GM12872 (cell line): Measurements from ENCODE around the gene ZFYVE9.

ENCODE experiments used
- CTCF ChIP-seq: IDR thresholded peaks from 3 replicates; pipeline ENCODE4 v1.5.1; 2011; ENCODE audit warnings: low read depth, mild to moderate bottlenecking, low read length, moderate library complexity; ENCODE audit not compliant: insufficient read depth

Gene ZFYVE9

GRCh38 chr1:52321061-52321460 is 179.2 kb downstream of the ZFYVE9 start:
- no peak for TF ChIP-seq CTCF

DNA sequence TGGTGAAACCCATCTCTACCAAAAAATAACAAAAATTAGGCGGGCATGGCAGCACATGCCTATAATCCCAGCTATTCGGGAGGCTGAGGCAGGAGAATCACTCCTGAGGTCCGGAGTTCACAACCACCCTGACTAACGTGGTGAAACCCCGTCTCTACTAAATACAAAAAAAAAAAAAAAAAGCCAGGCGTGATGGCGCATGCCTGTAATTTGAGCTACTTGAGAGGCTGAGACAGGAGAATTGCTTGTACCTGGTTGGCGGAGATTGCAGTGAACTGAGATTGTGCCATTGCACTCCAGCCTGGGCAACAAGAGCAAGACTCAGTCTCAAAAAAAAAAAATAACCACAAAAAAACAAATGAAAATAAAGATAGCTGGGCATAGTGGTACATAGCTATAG is 181.8 kb downstream of the ZFYVE9 start:
- no peak for TF ChIP-seq CTCF

GRCh38 chr1:52325786-52326185 is 183.9 kb downstream of the ZFYVE9 start:
- TF ChIP-seq CTCF = no peak

DNA sequence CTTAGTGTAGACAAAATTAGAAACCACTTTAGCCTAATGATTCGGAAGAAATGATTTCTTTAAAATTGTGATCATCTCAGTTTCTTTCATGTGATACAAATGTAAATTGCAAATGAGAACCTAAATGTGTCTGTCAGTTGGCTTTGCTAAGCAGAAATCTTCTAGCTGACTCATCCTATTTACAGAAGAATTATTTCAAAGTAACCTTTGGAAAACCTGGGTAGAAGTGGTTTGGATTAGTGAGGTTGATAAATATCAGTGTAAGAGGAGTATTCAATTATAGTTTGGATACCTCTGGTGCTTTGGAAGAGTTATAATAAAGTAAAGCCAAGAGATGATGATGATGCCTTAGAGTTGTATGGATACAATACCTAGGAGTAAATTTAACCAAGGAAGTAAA is 186.7 kb downstream of the ZFYVE9 start:
- no peak for TF ChIP-seq CTCF

GRCh38 chr1:52332411-52332810 is 190.5 kb downstream of the ZFYVE9 start:
- no peak for TF ChIP-seq CTCF

DNA sequence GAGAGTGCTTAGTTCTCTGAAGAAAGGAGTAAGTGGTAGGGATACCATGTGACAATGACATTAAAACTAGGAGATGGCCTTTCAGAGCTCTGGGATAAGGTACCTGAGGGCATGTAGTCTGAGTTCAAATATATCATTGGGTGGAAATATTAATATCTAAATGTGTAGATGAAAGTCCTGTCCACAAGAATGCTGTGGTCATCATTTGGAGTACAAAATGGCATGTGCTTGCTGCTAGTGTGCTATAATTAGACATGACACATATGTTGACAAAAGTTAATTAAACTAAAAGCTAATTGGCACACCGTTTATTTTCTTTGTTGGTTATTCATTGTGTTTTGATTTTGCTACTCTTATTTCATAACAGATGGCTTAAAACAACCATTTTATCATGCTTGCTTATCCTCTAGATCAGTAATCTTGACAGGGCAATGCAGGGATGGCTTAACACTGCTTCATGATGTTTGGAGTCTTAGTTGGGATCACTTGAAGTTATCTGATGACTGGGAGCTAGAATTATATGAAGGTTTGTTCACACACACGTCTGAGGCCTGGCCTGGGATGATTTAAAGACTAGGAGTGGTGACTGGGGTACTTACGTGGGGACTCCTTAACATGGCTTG is 193.1 kb downstream of the ZFYVE9 start:
- no peak for TF ChIP-seq CTCF

DNA sequence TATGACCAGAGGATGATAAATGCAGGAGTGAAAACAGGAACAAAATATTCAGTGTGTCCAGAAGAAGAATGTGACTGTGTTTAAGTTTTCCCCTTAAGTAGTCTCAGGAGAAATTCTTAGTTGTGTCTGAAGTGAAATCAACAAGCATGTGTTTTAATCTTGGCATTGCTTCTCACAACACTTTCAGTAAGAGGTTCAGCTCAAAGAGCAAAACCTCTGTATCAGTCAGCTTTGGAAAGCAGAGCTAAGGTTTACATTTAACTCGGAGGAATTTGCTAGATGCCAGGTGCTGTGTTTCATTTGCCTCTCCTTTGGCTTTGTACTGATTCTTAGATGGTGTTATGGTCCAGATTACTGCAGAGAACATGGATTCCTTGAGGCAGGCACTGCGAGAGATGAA is 195.6 kb downstream of the ZFYVE9 start:
- TF ChIP-seq CTCF = no peak
